Measurements from ENCODE around the gene MUC5B.

- TF ChIP-seq CTCF (IDR thresholded peaks at IDR 0.05): no peak
- TF ChIP-seq POLR2A (IDR thresholded peaks at IDR 0.05): no peak
These were observed 45.7 kb upstream of the MUC5B start for GRCh38 chr11:1177020-1177770.

Data from ovary (tissue), 3 donors.